ENCODE measurements around the gene ANGPT4.

The ANGPT4 gene

GRCh38 chr20:820323-820953 is 95.7 kb downstream of the ANGPT4 start:
- ATAC-seq (ENCODE audit: low read depth) (no peak), DNase-seq (ENCODE audit: low spot score) (no peak)
- no peak overlapping the region for H3K4me3 ChIP-seq (ENCODE audit: severe bottlenecking)
- H3K4me1 ChIP-seq (ENCODE audit: insufficient read depth, poor library complexity, severe bottlenecking), result no peaks in the 10 kb centered on the region
- TF ChIP-seq CTCF (IDR thresholded peaks at IDR 0.05; ENCODE audit: poor library complexity, severe bottlenecking), result no peak
- no peaks in the 10 kb centered on the region for H3K27me3 ChIP-seq (ENCODE audit: insufficient read depth, poor library complexity, severe bottlenecking)
- no peak overlapping the region for H3K27ac ChIP-seq (ENCODE audit: poor library complexity, severe bottlenecking)
- H3K9me3 ChIP-seq (ENCODE audit: severe bottlenecking), result no peaks in the 10 kb centered on the region
- no peaks in the 10 kb centered on the region for H3K36me3 ChIP-seq (ENCODE audit: low read depth)
